Measurements from ENCODE around the gene ARHGEF2. TPM values are rescaled to one million over a fixed set of nuclear protein-coding genes. Genes with fewer than 3 reads are reported as not detected.
"Not testable (repeated sequence)": the region's sequence is repeated elsewhere in the genome, so short reads cannot be mapped to it uniquely, and the experiment has no call there.

ARHGEF2 gene
- total and polyA plus RNA-seq, 2 donors = 42.3 to 58.5 TPM

DNA sequence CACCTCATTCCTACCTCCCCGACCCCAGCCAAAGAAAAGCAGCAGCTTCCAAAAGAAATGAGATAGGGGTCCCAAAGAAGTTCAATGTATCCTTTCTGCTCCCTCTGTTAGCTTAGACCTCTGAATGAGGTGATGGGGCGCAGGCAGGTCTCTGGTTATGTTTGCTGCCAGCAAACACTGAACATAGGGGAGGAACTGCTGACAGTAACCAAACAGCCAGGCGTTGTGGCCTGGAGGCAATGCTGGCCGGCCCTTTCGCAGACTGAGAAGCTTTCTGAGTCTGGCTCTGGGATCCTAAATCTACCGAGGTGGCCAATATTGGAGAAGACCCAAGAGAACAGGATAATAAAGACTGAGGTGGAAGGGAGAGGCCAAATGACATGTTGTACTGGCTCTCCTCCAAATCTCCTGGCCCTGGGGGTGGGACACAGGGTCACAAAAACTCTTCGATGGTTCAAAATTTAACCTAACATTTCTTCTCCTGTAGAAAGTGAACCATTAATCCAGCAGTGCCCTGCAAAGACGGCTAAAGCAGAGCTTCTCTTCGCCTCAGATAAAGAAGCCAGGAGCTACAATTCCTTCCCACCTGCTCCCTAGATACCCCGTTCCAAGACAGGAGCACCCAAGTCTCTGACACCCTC is 22.8 kb upstream of the ARHGEF2 start:
- DNase-seq (ENCODE audit: low read depth in 6 of 9, low spot score in 9 of 9) = no peak
- Histone ChIP-seq H3K36me3 (ENCODE audit: control insufficient read depth in 2 of 2, insufficient read depth in 2 of 2, low read length in 1 of 2) (no peaks in the 10 kb centered on the region), H3K9me3 (ENCODE audit: control insufficient read depth in 2 of 2, insufficient read depth in 1 of 2, low read length in 1 of 2) (no peaks in the 10 kb centered on the region), H3K4me1 (ENCODE audit: control insufficient read depth in 2 of 2, insufficient read depth in 2 of 2, low read length in 2 of 2) (peaks cover 0 to 10% of the 10 kb centered on the region in 2 donors), H3K27ac (ENCODE audit: low read depth in 1 of 2, low read length in 1 of 2) (no peak overlapping the region), H3K4me3 (ENCODE audit: low read length in 2 of 2) (no peak overlapping the region), H3K27me3 (ENCODE audit: control insufficient read depth in 2 of 2, insufficient read depth in 1 of 2, low read length in 1 of 2) (no peaks in the 10 kb centered on the region)
- 96% methylated on average over 10 of the region's 10 CpGs for WGBS

DNA sequence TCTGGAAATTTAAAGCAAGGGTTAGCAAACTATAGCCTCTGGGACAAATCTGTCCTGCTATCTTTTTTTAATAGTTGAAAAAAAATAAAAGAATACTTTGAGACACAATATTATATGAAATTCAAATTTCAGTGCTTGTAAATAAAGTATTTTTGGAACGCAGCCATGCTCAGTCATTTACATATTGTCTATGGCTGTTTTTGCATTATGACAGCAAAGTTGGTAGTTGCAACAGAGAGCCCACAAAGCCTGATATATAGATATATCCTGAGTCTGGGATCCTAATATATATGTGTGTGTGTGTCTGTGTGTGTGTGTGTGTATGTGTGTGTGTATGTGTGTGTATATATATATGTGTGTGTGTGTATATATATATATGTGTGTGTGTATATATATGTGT is 21.6 kb upstream of the ARHGEF2 start:
- H3K4me3 ChIP-seq (ENCODE audit: low read length in 2 of 2) = no peak overlapping the region
- DNase-seq (ENCODE audit: low read depth in 6 of 9, low spot score in 9 of 9) = no peak
- WGBS = 96% methylated on average over 1 of the region's 1 CpG
- H3K27ac ChIP-seq (ENCODE audit: low read depth in 1 of 2, low read length in 1 of 2) = no peak overlapping the region
- H3K27me3 ChIP-seq (ENCODE audit: control insufficient read depth in 2 of 2, insufficient read depth in 1 of 2, low read length in 1 of 2) = no peaks in the 10 kb centered on the region
- peaks cover 0 to 7% of the 10 kb centered on the region in 2 donors for H3K4me1 ChIP-seq (ENCODE audit: control insufficient read depth in 2 of 2, insufficient read depth in 2 of 2, low read length in 2 of 2)
- no peaks in the 10 kb centered on the region for H3K9me3 ChIP-seq (ENCODE audit: control insufficient read depth in 2 of 2, insufficient read depth in 1 of 2, low read length in 1 of 2)
- no peaks in the 10 kb centered on the region for H3K36me3 ChIP-seq (ENCODE audit: control insufficient read depth in 2 of 2, insufficient read depth in 2 of 2, low read length in 1 of 2)

GRCh38 chr1:155996166-155996565 is 17.8 kb upstream of the ARHGEF2 start:
- H3K9me3 ChIP-seq (ENCODE audit: control insufficient read depth in 2 of 2, insufficient read depth in 1 of 2, low read length in 1 of 2) = no peaks in the 10 kb centered on the region
- no peak for DNase-seq (ENCODE audit: low read depth in 6 of 9, low spot score in 9 of 9)
- H3K27me3 ChIP-seq (ENCODE audit: control insufficient read depth in 2 of 2, insufficient read depth in 1 of 2, low read length in 1 of 2) = no peaks in the 10 kb centered on the region
- no peaks in the 10 kb centered on the region for H3K36me3 ChIP-seq (ENCODE audit: control insufficient read depth in 2 of 2, insufficient read depth in 2 of 2, low read length in 1 of 2)
- WGBS = 68% methylated on average over 2 of the region's 2 CpGs
- H3K27ac ChIP-seq (ENCODE audit: low read depth in 1 of 2, low read length in 1 of 2) = no peak overlapping the region
- H3K4me1 ChIP-seq (ENCODE audit: control insufficient read depth in 2 of 2, insufficient read depth in 2 of 2, low read length in 2 of 2) = peaks cover 0 to 2% of the 10 kb centered on the region in 2 donors
- H3K4me3 ChIP-seq (ENCODE audit: low read length in 2 of 2) = no peak overlapping the region

GRCh38 chr1:155993595-155993994 is 15.2 kb upstream of the ARHGEF2 start:
- Histone ChIP-seq H3K4me1 (ENCODE audit: control insufficient read depth in 2 of 2, insufficient read depth in 2 of 2, low read length in 2 of 2) (peaks cover 0 to 15% of the 10 kb centered on the region in 2 donors), H3K9me3 (ENCODE audit: control insufficient read depth in 2 of 2, insufficient read depth in 1 of 2, low read length in 1 of 2) (no peaks in the 10 kb centered on the region), H3K4me3 (ENCODE audit: low read length in 2 of 2) (no peak overlapping the region), H3K27me3 (ENCODE audit: control insufficient read depth in 2 of 2, insufficient read depth in 1 of 2, low read length in 1 of 2) (no peaks in the 10 kb centered on the region), H3K36me3 (ENCODE audit: control insufficient read depth in 2 of 2, insufficient read depth in 2 of 2, low read length in 1 of 2) (no peaks in the 10 kb centered on the region), H3K27ac (ENCODE audit: low read depth in 1 of 2, low read length in 1 of 2) (no peak overlapping the region)
- no peak for DNase-seq (ENCODE audit: low read depth in 6 of 9, low spot score in 9 of 9)
- 96% methylated on average over 3 of the region's 3 CpGs for WGBS

DNA sequence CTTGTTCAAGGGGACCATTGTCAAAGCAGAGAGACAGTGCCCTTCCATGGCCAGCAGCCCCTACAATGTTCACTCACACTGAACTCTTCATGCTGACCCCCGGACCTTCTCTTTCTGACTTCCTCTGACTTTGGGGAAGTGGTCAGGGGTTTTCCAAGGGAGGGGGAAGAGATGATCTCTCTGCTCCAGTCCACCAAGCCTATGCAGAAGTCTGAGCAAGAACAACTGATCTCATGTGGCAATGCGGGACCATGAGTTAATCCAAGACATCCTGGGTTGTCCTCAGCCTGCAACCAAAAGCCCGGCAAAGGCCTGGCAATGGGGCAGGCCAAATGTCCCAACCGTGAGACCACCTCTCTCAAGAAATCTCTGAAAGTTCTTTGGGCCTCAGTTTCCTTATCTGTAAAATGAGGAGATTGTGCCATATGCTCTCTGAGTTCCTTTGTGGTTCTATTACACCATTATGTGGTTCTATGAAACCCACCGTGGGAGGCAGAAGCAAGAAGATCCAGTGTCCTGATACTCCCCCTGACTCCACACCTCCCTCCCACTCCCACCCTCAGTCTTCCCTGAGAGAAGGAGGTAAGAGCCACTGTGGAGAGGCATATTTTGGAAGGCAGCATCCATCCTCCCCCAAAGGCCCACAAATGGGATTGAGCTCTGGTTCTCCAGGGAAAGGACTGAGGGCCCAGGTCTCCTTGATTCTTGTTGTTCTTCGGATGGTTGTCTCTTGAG is 11.8 kb upstream of the ARHGEF2 start:
- Histone ChIP-seq H3K27ac (ENCODE audit: low read depth in 1 of 2, low read length in 1 of 2) (no peak overlapping the region), H3K27me3 (ENCODE audit: control insufficient read depth in 2 of 2, insufficient read depth in 1 of 2, low read length in 1 of 2) (no peaks in the 10 kb centered on the region), H3K4me1 (ENCODE audit: control insufficient read depth in 2 of 2, insufficient read depth in 2 of 2, low read length in 2 of 2) (peaks cover 0 to 13% of the 10 kb centered on the region in 2 donors), H3K36me3 (ENCODE audit: control insufficient read depth in 2 of 2, insufficient read depth in 2 of 2, low read length in 1 of 2) (no peaks in the 10 kb centered on the region), H3K9me3 (ENCODE audit: control insufficient read depth in 2 of 2, insufficient read depth in 1 of 2, low read length in 1 of 2) (no peaks in the 10 kb centered on the region), H3K4me3 (ENCODE audit: low read length in 2 of 2) (no peak overlapping the region)
- 80% methylated on average over 6 of the region's 6 CpGs for WGBS
- peak in 1 of 9 donors; percentile 39 for DNase-seq (ENCODE audit: low read depth in 6 of 9, low spot score in 9 of 9)

GRCh38 chr1:155989242-155990004 is 11.1 kb upstream of the ARHGEF2 start:
- peak in 6 of 9 donors; percentile 59 to 89 (median 79) for DNase-seq (ENCODE audit: low read depth in 6 of 9, low spot score in 9 of 9)
- Histone ChIP-seq H3K27me3 (ENCODE audit: control insufficient read depth in 2 of 2, insufficient read depth in 1 of 2, low read length in 1 of 2) (no peaks in the 10 kb centered on the region), H3K9me3 (ENCODE audit: control insufficient read depth in 2 of 2, insufficient read depth in 1 of 2, low read length in 1 of 2) (no peaks in the 10 kb centered on the region), H3K4me1 (ENCODE audit: control insufficient read depth in 2 of 2, insufficient read depth in 2 of 2, low read length in 2 of 2) (peaks cover 0 to 15% of the 10 kb centered on the region in 2 donors), H3K36me3 (ENCODE audit: control insufficient read depth in 2 of 2, insufficient read depth in 2 of 2, low read length in 1 of 2) (no peaks in the 10 kb centered on the region), H3K4me3 (ENCODE audit: low read length in 2 of 2) (no peak overlapping the region), H3K27ac (ENCODE audit: low read depth in 1 of 2, low read length in 1 of 2) (no peak overlapping the region)
- WGBS = 57% methylated on average over 9 of the region's 9 CpGs

DNA sequence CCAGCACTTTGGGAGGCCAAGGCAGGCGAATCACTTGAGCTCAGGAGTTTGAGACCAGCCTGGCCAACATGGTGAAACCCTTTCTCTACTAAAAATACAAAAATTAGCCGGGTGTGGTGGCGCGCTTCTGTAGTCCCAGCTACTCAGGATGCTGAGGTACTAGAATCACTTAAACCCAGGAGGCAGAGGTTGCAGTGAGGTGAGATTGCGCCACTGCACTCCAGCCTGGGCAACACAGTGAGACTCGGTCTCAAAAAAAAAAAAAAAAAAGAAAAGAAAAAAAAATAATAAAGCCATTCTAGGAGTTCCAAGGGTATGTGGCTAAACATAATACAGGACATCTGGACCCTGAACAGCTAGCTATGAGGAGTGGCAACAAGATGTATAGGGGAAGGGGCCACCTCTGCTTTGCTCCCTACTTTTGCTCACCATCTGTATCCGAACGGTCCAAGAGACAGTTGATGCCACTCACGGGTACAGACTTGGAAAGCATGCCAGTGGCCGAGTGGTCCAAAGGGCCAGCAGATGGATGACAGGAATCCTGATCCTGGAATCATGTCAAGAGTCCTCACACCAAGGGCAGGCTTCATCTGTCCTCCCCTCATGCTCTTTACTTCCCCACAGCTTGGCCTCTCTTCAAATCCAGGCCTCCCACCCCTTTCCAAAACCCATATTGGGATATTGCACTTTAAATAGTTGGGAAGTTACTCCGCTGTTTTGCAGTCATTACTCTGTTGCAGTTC is 6.7 kb upstream of the ARHGEF2 start:
- H3K4me1 ChIP-seq (ENCODE audit: control insufficient read depth in 2 of 2, insufficient read depth in 2 of 2, low read length in 2 of 2) = peaks cover 17 to 53% of the 10 kb centered on the region in 2 donors
- WGBS = 97% methylated on average over 11 of the region's 11 CpGs
- not testable (repeated sequence) for H3K4me3 ChIP-seq (ENCODE audit: low read length in 2 of 2); H3K9me3 ChIP-seq (ENCODE audit: control insufficient read depth in 2 of 2, insufficient read depth in 1 of 2, low read length in 1 of 2); DNase-seq (ENCODE audit: low read depth in 6 of 9, low spot score in 9 of 9); H3K27me3 ChIP-seq (ENCODE audit: control insufficient read depth in 2 of 2, insufficient read depth in 1 of 2, low read length in 1 of 2); H3K27ac ChIP-seq (ENCODE audit: low read depth in 1 of 2, low read length in 1 of 2); H3K36me3 ChIP-seq (ENCODE audit: control insufficient read depth in 2 of 2, insufficient read depth in 2 of 2, low read length in 1 of 2)

DNA sequence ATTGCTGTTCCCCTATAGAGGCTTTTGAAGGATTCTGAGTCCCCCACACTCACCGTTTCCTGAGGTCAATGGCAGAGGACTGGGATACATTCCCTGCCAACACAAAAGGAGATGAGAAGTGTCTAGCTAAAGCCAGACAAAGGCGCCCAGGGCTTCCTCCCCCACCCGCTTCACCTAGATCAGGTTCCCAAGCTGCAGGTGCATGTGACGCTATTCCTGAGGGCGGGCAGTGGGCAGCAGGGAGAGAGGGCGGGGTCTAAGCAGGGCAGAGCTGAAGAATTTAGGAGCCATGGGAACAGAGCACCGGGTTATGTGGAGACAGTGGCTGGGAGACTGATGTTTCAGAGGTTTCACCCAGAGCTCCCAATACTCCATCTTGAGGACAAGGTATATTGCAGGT is 6.0 kb upstream of the ARHGEF2 start:
- DNase-seq (ENCODE audit: low read depth in 6 of 9, low spot score in 9 of 9) = no peak
- H3K36me3 ChIP-seq (ENCODE audit: control insufficient read depth in 2 of 2, insufficient read depth in 2 of 2, low read length in 1 of 2) = peaks cover 0 to 2% of the 10 kb centered on the region in 2 donors
- H3K27ac ChIP-seq (ENCODE audit: low read depth in 1 of 2, low read length in 1 of 2) = no peak overlapping the region
- peaks cover 24 to 56% of the 10 kb centered on the region in 2 donors for H3K4me1 ChIP-seq (ENCODE audit: control insufficient read depth in 2 of 2, insufficient read depth in 2 of 2, low read length in 2 of 2)
- no peaks in the 10 kb centered on the region for H3K9me3 ChIP-seq (ENCODE audit: control insufficient read depth in 2 of 2, insufficient read depth in 1 of 2, low read length in 1 of 2)
- no peak overlapping the region for H3K4me3 ChIP-seq (ENCODE audit: low read length in 2 of 2)
- H3K27me3 ChIP-seq (ENCODE audit: control insufficient read depth in 2 of 2, insufficient read depth in 1 of 2, low read length in 1 of 2) = no peaks in the 10 kb centered on the region
- WGBS = 94% methylated on average over 7 of the region's 7 CpGs
